Right hindlimb (tissue), 1 donor: Measurements from ENCODE around the gene YIPF4.
A peak's percentile ranks its signal among the peaks of the same experiment; 100 is the strongest.
"Not testable (repeated sequence)": the region's sequence is repeated elsewhere in the genome, so short reads cannot be mapped to it uniquely, and the experiment has no call there.

Experiments used
- DNase-seq: peaks from one replicate; pipeline ENCODE4 v3.0.0-alpha.2; 2018

Gene YIPF4

DNA sequence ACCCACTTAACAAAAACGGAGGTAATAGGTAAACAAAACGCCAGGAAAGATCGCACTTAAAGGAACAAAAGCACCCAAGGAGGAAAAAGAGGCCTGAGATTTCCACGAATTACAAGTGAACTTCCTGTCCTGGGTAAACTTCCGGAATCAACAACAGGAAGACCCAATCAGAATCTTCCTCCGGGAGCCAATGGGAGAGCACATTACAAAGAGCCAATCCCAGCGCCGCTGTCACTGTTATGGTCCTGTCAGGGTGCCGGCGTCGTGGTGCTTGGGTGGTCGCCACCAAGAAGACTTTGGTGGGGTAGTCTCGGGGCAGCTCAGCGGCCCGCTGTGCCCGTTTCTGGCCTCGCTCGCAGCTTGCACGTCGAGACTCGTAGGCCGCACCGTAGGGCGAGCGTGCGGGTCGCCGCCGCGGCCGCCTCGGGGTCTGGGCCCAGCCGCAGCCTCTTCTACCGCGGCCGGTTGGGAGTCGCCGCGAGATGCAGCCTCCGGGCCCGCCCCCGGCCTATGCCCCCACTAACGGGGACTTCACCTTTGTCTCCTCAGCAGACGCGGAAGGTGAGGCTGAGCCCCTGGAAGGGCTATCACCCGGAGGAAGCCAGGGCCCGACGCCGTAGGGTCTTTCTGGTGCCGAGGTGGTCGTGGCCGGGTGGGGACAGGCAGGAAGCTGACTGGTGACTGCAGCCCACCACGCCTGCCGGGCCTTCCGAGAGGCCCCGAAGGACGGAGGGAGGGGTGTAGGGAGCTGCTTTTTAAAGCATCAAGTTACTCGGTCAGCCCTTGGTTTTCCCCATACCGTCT lies at the start of gene YIPF4:
YIPF4 (plus strand) TSS at position 231 of the 804 bp plus-strand sequence; CDS start at position 483, 252 bp downstream.
- DNase-seq, result peak; percentile 96

DNA sequence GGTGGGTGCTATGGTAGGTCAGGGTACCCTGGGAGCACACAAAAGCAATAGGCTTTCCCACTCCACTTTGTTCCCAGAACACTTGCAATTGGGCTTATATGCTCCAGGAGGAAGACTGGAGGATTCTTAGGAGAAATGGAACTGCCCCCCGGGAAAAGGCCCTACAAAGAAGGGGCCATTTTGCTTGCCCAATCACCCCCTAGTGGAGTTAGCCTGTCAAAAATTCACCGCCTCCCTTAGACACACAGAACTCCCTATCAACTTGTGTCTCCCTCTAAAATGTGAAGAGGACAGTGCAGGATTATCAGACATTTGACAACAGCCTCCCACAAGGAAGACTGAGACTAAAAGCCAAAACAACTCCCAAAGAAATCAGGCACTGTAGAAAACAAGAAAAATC lies 49.5 kb upstream of the YIPF4 start:
- no peak for DNase-seq

GRCh38 chr2:32229635-32230034 lies 48.1 kb upstream of the YIPF4 start:
- DNase-seq, result no peak

- DNase-seq, result no peak
Measured at GRCh38 chr2:32231959-32232358, 45.7 kb upstream of the YIPF4 start.

- no peak for DNase-seq
Measured at GRCh38 chr2:32235315-32235714, 42.4 kb upstream of the YIPF4 start.

GRCh38 chr2:32237488-32237887 lies 40.2 kb upstream of the YIPF4 start:
- DNase-seq, result no peak

GRCh38 chr2:32237996-32238395 lies 39.7 kb upstream of the YIPF4 start:
- no peak for DNase-seq

DNA sequence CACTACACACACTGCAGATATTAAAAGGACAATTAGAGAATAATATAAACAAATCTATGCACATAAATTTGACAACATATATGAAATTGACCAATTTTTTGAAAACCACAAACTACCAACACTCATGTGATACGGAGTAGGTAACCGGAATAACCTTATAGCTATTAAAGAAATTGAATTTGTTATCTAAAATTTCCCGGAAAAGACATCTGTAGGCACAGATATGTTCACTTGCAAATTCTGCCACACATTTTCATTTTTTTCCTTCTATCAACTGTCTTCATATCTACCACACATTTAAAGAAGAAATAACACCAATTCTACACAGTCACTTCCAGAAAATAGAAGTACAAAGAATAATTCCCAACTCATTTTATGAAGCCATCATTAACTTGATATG lies 35.4 kb upstream of the YIPF4 start:
- DNase-seq, result no peak

DNA sequence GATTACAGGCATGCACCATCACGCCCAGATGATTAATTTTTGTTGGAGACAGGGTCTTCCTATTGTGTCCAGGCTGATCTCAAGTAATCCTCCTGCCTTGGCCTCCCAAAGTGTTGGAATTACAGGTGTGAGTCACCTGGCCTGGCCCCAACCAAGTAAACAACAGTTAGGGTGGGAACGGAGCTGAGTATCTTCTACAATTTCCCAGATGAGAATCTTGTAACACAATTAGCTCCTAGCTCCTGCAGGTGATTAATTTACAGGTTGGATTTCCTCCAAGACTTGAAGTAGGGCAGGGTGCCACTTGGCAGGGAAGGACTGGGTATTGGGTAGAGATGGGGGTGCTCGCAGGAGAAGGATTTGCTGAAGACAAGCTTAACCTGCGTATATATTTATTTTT lies 30.8 kb upstream of the YIPF4 start:
- DNase-seq, result no peak

DNA sequence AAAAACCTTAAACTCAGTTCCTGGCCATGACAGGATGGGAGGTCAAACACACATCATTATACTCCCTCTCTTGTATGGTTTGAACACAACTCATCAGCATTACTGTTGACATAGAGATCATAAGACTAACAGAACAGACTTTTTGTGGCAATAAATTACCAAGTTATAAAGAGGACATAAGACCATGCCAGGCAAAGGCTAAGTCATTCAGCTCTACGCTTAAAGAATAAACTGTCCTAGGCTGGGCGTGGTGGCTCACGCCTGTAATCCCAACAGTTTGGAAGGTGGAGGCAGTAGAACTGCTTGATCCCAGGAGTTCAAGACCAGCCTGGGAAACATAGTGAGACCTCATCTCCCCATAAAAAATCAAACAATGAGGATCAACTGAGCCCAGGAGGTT lies 29.4 kb upstream of the YIPF4 start:
- DNase-seq, result no peak

GRCh38 chr2:32249731-32250236 lies 27.9 kb upstream of the YIPF4 start:
- DNase-seq, result no peak

- DNase-seq, result no peak
Measured at GRCh38 chr2:32250290-32250689, 27.4 kb upstream of the YIPF4 start.

DNA sequence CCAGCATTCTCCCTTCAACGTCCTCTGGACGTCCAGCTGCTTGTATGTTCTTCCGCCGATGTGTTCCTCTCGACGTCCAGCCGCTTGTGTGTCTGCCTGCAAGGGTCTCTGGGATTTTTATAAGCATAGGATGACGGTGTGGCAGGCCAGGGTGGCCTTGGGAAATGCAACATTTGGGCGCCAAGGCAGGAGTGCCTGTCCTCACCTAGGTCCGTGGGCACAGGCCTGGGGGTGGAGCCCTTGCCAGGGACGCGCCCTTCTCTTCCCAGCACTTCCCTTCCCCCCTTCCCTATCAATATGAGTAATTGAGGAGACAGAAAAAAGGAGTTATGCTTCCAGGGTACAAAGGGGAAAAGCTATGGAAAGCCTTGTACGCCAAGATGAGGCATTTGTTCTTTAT lies 19.5 kb upstream of the YIPF4 start:
- DNase-seq, result no peak

DNA sequence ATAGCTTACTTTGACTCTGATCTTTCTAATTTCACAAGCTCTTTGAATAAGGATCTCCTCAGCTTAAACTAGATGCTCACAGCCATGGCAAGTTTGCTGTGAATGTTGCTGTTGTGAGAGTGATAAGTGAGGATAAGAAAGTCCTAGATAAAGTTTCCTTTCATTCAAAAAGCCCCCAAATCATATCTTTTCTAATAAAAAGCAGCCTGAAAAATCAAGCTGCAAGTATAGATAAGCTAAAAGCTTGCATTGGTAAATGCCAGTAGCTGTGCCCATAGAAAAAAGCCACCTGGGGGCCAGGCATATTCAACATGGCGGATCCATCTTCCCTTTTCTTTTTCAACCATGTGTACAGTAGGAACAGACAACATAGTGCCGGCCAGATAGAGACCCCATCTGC lies 17.3 kb upstream of the YIPF4 start:
- no peak for DNase-seq

DNA sequence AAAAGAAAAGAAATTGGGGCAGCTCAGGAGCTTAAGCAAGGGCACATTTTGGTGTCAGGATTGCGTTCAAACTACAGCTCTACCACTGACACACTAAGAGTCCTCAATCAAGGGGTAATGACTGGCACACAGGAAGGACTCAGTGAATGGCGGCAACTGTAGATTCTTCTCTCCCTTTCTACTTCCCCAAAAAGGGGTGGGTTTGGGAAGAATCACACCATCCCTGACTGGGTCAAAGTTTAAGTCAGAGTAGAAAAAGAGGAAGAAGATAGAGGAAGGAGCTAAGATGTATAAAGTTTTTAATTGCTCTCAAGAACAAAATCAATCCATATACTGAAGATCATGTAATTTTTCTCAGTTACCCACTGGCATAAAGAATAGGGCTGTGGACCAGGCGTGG lies 15.6 kb upstream of the YIPF4 start:
- no peak for DNase-seq

DNA sequence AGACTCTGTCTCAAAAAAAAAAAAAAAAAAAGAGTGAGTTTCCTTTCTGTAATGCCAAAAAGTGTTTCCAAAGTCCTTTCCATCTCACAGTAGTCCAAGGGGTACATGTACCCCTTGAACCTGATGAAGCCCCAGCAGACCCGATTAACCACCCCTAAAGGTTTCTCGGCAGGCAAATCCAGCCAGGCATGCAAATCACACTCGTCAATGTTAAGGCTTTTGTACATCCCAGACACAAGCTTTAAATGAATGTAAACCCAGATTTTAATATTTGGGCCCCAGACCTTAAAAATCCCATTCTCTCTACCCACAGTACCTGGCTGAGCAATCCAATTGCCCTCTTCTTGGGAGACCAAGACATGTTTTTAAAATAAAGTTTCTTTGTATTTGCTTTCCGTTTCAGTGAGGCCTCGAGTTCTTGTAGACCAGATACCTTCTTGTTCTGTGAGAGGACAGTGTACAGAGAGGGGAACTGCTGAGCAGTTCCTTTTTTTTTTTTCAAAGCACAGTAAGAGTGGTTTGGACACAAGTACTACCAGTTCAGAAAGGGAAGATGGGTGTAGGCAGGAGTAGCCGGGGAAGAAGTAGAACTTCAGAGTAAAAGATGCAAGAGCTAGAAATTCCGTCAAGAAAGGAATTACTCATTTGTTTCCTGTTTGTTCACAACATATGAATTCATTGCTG lies 13.1 kb upstream of the YIPF4 start, which contains the start of gene NLRC4:
NLRC4 (minus strand) TSS at position 465 of the 684 bp plus-strand sequence. CDS start 8,111 bp downstream, outside the sequence.
- DNase-seq, result no peak

DNA sequence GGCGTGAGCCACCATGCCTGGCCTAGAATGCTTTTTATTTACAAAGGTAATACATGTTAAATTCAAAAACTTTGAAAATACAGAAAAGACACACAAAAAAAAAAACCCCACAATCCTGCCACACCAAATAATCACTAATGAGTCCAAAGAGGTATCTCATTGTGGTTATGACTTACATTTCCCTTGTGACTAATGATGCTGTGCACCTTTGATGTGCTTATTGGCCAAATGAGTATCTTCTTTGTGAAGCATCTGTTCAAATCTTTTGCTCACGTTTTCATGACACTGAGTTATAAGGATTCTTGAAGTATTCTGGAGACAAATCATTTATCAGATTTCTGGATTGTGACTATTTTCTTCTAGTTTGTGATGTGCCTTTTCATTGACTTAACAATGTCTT lies 6.6 kb upstream of the YIPF4 start:
- DNase-seq, result no peak

GRCh38 chr2:32272279-32272678 lies 5.4 kb upstream of the YIPF4 start:
- no peak for DNase-seq

GRCh38 chr2:32274289-32274688 lies 3.4 kb upstream of the YIPF4 start:
- DNase-seq, result no peak

DNA sequence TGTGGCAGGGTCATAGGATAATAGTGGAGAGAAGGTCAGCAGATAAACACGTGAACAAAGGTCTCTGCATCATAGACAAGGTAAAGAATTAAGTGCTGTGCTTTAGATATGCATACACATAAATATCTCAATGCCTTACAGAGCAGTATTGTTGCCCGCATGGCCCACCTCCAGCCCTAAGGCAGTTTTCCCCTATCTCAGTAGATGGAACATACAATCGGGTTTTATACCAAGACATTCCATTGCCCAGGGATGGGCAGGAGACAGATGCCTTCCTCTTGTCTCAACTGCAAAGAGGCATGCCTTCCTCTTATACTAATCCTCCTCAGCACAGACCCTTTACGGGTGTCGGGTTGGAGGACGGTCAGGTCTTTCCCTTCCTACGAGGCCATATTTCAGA lies 1.9 kb upstream of the YIPF4 start:
- DNase-seq, result not testable (repeated sequence)

DNA sequence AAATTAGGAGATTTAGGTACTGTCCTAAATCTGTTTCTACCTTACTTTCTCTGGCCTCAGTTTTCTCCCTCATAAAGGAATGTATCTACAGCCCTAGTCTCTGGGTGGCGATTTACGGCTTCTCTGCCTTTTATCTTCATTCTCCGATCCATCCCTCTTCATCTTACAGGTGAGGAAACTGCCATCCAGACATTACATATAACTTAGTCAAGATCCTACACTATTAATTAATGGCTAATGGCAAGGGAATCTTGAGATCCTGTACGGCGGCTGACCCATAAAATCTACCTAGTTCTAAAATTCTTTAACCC lies 386 bp upstream of the YIPF4 start:
- DNase-seq, result no peak

GRCh38 chr2:32278478-32278853 lies 762 bp downstream of the YIPF4 start:
- no peak for DNase-seq

GRCh38 chr2:32284321-32284720 lies 6.6 kb downstream of the YIPF4 start:
- DNase-seq, result no peak
